GM19455 (cell line): ENCODE data around the gene ZNF710.
"Not testable (repeated sequence)": the region's sequence is repeated elsewhere in the genome, so short reads cannot be mapped to it uniquely, and the experiment has no call there.

Experiments used
- ATAC-seq: cut with Tn5 transposase; IDR thresholded peaks from one replicate; pipeline ENCODE4 v1.9.1; 2021; ENCODE audit not compliant: unreplicated experiment

Gene ZNF710

GRCh38 chr15:90055182-90055581 is 54.1 kb downstream of the ZNF710 start:
- ATAC-seq = no peak

GRCh38 chr15:90056529-90056928 is 55.4 kb downstream of the ZNF710 start:
- ATAC-seq = no peak

GRCh38 chr15:90058308-90058707 is 57.2 kb downstream of the ZNF710 start:
- ATAC-seq = peak; percentile 39

GRCh38 chr15:90058775-90059174 is 57.7 kb downstream of the ZNF710 start:
- ATAC-seq = no peak

- ATAC-seq = peak; percentile 76
Measured at GRCh38 chr15:90059208-90059985, 58.3 kb downstream of the ZNF710 start.

- ATAC-seq = no peak
Measured at GRCh38 chr15:90060797-90061196, 59.7 kb downstream of the ZNF710 start.

- ATAC-seq = no peak
Measured at GRCh38 chr15:90062023-90062442, 60.9 kb downstream of the ZNF710 start.

GRCh38 chr15:90062462-90062932 is 61.4 kb downstream of the ZNF710 start:
- ATAC-seq = no peak

GRCh38 chr15:90062973-90063769 is 62.0 kb downstream of the ZNF710 start:
- ATAC-seq = no peak

- ATAC-seq = no peak
Measured at GRCh38 chr15:90063770-90064247, 62.7 kb downstream of the ZNF710 start.

GRCh38 chr15:90064911-90065681 is 64.0 kb downstream of the ZNF710 start:
- ATAC-seq = no peak

GRCh38 chr15:90065682-90066049 is 64.5 kb downstream of the ZNF710 start:
- ATAC-seq = no peak

- no peak for ATAC-seq
Measured at GRCh38 chr15:90067181-90067952, 66.2 kb downstream of the ZNF710 start.

- ATAC-seq = no peak
Measured at GRCh38 chr15:90067953-90068606, 67.0 kb downstream of the ZNF710 start.

GRCh38 chr15:90070623-90071022 is 69.5 kb downstream of the ZNF710 start:
- not testable (repeated sequence) for ATAC-seq

- ATAC-seq = no peak
Measured at GRCh38 chr15:90071220-90071807, 70.2 kb downstream of the ZNF710 start.

GRCh38 chr15:90072978-90073640 is 72.0 kb downstream of the ZNF710 start:
- ATAC-seq = no peak

- no peak for ATAC-seq
Measured at GRCh38 chr15:90074023-90074422, 72.9 kb downstream of the ZNF710 start.

- ATAC-seq = no peak
Measured at GRCh38 chr15:90074916-90075315, 73.8 kb downstream of the ZNF710 start.
